Measurements from ENCODE around the gene METTL9.
"Not testable (repeated sequence)": the region's sequence is repeated elsewhere in the genome, so short reads cannot be mapped to it uniquely, and the experiment has no call there.

GRCh38 chr16:21649826-21650406, 50.5 kb downstream of the METTL9 start:
- TF ChIP-seq ZNF114 (CRISPR knock-in tag; IDR thresholded peaks at IDR 0.05); POLR2AphosphoS5 (IDR thresholded peaks at IDR 0.05; ENCODE audit: low read depth); EZH2 (IDR thresholded peaks at IDR 0.05; ENCODE audit: low read depth, unreplicated experiment); CTCF (conservative IDR thresholded peaks at IDR 0.05; ENCODE audit: low read depth in 2 of 2); EZH2phosphoT487 (IDR thresholded peaks at IDR 0.05; ENCODE audit: unreplicated experiment); CREB1 (CRISPR knock-in tag; IDR thresholded peaks at IDR 0.05; ENCODE audit: low read depth); REST (IDR thresholded peaks at IDR 0.05; ENCODE audit: unreplicated experiment); JUNB (IDR thresholded peaks at IDR 0.05; ENCODE audit: unreplicated experiment); ETS1 (IDR thresholded peaks at IDR 0.05); STAT1 (IDR thresholded peaks at IDR 0.05; ENCODE audit: unreplicated experiment); ZNF331 (CRISPR knock-in tag; IDR thresholded peaks at IDR 0.05; ENCODE audit: low read depth); NANOG (IDR thresholded peaks at IDR 0.05; ENCODE audit: borderline replicate concordance); ZNF462 (CRISPR knock-in tag; IDR thresholded peaks at IDR 0.05): not testable (repeated sequence)

Measured in GM23338 (cell line).